Natural killer cell (primary cell): Measurements from ENCODE around the gene NPNT. TPM values are rescaled to one million over a fixed set of nuclear protein-coding genes. Genes with fewer than 3 reads are reported as not detected.

Experiments
- ATAC-seq, 3 donors: fragments of 150-1000 bp in 2 of 3; fragments of 200-7000 bp in 1 of 3; cut with Tn5 transposase; 1 replicate in 1 of 3; 2 replicates in 2 of 3; pipeline ENCODE4 v1.10.0; 2021; ENCODE audit warnings: mild to moderate bottlenecking in 2 of 3, moderate library complexity in 2 of 3
- DNase-seq, 2 donors: peaks; one replicate each; pipeline versions ENCODE4 v3.0.0 to v3.0.0-alpha.2; 2013 to 2021; ENCODE audit warnings: mixed read lengths in 1 of 2
- H3K27ac ChIP-seq: one replicate; pipeline ENCODE4 v1.5.1; 2013; ENCODE audit warnings: mild to moderate bottlenecking, low read length
- H3K27me3 ChIP-seq: one replicate; pipeline ENCODE4 v1.6.1; 2013; ENCODE audit warnings: low read length; ENCODE audit not compliant: control insufficient read depth, insufficient read depth
- H3K36me3 ChIP-seq: one replicate; pipeline ENCODE4 v1.6.1; 2013; ENCODE audit warnings: low read length; ENCODE audit not compliant: control insufficient read depth, insufficient read depth
- H3K4me1 ChIP-seq: one replicate; pipeline ENCODE4 v1.6.1; 2013; ENCODE audit warnings: low read length; ENCODE audit not compliant: control insufficient read depth, insufficient read depth
- H3K4me3 ChIP-seq: one replicate; pipeline ENCODE4 v1.5.1; 2013; ENCODE audit warnings: low read length
- H3K9me3 ChIP-seq: one replicate; pipeline ENCODE4 v1.6.1; 2013; ENCODE audit warnings: low read length; ENCODE audit not compliant: control insufficient read depth, insufficient read depth
- H3K27ac Mint-ChIP-seq, 2 donors: one replicate each; pipeline ENCODE4 v1.8.0; 2022; ENCODE audit warnings: mild to moderate bottlenecking in 2 of 2, mixed read lengths in 2 of 2, moderate library complexity in 1 of 2
- H3K27me3 Mint-ChIP-seq, 2 donors: one replicate each; pipeline ENCODE4 v1.8.0; 2022; ENCODE audit warnings: low read depth in 2 of 2, mixed read lengths in 2 of 2
- H3K36me3 Mint-ChIP-seq: one replicate; pipeline ENCODE4 v1.8.0; 2022; ENCODE audit warnings: mixed read lengths
- H3K4me1 Mint-ChIP-seq, 2 donors: one replicate each; pipeline ENCODE4 v1.8.0; 2022; ENCODE audit warnings: mixed read lengths in 2 of 2
- H3K4me3 Mint-ChIP-seq: one replicate; pipeline ENCODE4 v1.8.0; 2022; ENCODE audit warnings: mild to moderate bottlenecking, moderate library complexity, mixed read lengths
- H3K9me3 Mint-ChIP-seq, 2 donors: one replicate each; pipeline ENCODE4 v1.8.0; 2022; ENCODE audit warnings: mixed read lengths in 2 of 2
- WGBS: methylation state at CpG from one replicate; pipeline ENCODE4 v1.1.7; 2013; ENCODE audit warnings: missing lambda C conversion rate; ENCODE audit not compliant: insufficient coverage; 5-methylcytosine and 5-hydroxymethylcytosine counted together
- intact Hi-C: fragments of 100-400 bp; cut with micrococcal nuclease; formaldehyde crosslinking; loops from one replicate; pipeline ENCODE4 v1.14.2; 2022
- total RNA-seq, 4 donors: library from RNA; stranded (reverse); fragments of 120-200 nt in 1 of 4; gene quantifications; one replicate each; pipeline versions ENCODE4 v1.2.3 to v1.2.4, GENCODE V29; 2013 to 2022
- TF ChIP-seq, protein P1 (sequence below): fragments of 200-600 bp; IDR thresholded peaks from one replicate; pipeline ENCODE4 v1.8.0; 2022; ENCODE audit warnings: antibody characterized with exemption

Gene NPNT
- total RNA-seq, 3 donors from 2014 or later (not counting 1 experiment from before 2014, with no cell fraction given), result not detected

DNA sequence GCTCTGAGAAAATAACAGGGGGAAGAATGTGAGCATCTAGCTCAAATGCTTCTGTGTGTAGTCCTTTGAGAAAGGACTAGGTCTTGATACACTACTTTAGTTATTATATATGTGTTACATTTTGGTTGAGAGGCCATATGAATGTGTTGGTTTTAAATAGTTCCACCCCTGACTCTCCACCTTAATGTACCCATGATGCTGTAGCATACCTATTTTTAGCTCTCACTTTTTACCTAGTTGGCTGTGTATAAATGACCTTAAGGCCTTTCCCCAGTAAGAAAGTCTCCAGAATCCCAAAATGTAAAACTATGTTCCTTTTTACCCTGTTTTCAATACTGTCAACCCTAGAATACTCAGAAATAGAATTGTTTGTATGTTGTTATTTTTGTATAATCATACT is 20.0 kb upstream of the NPNT start:
- TF ChIP-seq, protein P1, sequence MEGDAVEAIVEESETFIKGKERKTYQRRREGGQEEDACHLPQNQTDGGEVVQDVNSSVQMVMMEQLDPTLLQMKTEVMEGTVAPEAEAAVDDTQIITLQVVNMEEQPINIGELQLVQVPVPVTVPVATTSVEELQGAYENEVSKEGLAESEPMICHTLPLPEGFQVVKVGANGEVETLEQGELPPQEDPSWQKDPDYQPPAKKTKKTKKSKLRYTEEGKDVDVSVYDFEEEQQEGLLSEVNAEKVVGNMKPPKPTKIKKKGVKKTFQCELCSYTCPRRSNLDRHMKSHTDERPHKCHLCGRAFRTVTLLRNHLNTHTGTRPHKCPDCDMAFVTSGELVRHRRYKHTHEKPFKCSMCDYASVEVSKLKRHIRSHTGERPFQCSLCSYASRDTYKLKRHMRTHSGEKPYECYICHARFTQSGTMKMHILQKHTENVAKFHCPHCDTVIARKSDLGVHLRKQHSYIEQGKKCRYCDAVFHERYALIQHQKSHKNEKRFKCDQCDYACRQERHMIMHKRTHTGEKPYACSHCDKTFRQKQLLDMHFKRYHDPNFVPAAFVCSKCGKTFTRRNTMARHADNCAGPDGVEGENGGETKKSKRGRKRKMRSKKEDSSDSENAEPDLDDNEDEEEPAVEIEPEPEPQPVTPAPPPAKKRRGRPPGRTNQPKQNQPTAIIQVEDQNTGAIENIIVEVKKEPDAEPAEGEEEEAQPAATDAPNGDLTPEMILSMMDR, result no peak

DNA sequence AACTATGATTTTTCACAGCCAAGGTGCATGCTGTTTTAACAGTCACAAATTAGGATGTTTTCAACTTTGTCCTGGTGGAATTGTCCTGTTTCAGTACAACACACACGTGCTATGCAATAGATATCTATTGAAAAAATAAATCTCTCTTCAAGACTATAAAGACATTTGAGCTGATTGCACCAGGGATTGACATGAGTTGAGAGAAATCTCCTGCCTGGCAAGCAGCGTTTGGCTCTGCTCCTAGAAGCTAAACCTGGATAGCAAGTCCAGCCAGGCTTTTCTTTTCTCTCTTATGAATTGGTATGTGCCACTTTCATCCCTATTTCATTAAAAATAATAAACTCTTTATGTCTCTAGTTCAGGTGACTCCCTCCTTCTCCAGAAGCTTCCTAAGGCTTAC is 16.6 kb upstream of the NPNT start:
- H3K36me3 Mint-ChIP-seq, result no peaks in the 10 kb centered on the region
- TF ChIP-seq, protein P1, result no peak
- H3K36me3 ChIP-seq, result no peaks in the 10 kb centered on the region
- H3K4me3 Mint-ChIP-seq, result no peak overlapping the region
- ATAC-seq (no peak), DNase-seq (no peak)
- intact Hi-C loops, result no loop called here
- H3K27ac Mint-ChIP-seq, result no peak overlapping the region
- H3K4me1 Mint-ChIP-seq, result no peaks in the 10 kb centered on the region
- no peak overlapping the region for H3K4me3 ChIP-seq
- no peaks in the 10 kb centered on the region for H3K27me3 ChIP-seq
- no peaks in the 10 kb centered on the region for H3K27me3 Mint-ChIP-seq
- no peak overlapping the region for H3K27ac ChIP-seq
- peaks cover 5% of the 10 kb centered on the region for H3K9me3 ChIP-seq
- 67% methylated on average over 1 of the region's 2 CpGs for WGBS
- H3K4me1 ChIP-seq, result no peaks in the 10 kb centered on the region
- peaks cover 2 to 3% of the 10 kb centered on the region in 2 donors for H3K9me3 Mint-ChIP-seq

More for the DNA sequence above, 20.0 kb upstream of the NPNT start:
- Histone ChIP-seq H3K27me3 (no peaks in the 10 kb centered on the region), H3K4me3 (no peak overlapping the region), H3K36me3 (no peaks in the 10 kb centered on the region), H3K9me3 (peaks cover 3% of the 10 kb centered on the region), H3K4me1 (no peaks in the 10 kb centered on the region), H3K27ac (no peak overlapping the region)
- Mint-ChIP-seq H3K4me1 (no peaks in the 10 kb centered on the region), H3K27me3 (no peaks in the 10 kb centered on the region), H3K27ac (no peak overlapping the region), H3K9me3 (no peaks in the 10 kb centered on the region), H3K4me3 (no peak overlapping the region), H3K36me3 (no peaks in the 10 kb centered on the region)
- intact Hi-C loops, result no loop called here
- DNase-seq (no peak), ATAC-seq (no peak)

GRCh38 chr4:105887508-105887907 is 7.8 kb upstream of the NPNT start:
- Mint-ChIP-seq H3K27ac (no peak overlapping the region), H3K9me3 (peaks cover 7 to 11% of the 10 kb centered on the region in 2 donors), H3K27me3 (peaks cover 0 to 3% of the 10 kb centered on the region in 2 donors), H3K4me3 (no peak overlapping the region), H3K4me1 (no peaks in the 10 kb centered on the region), H3K36me3 (no peaks in the 10 kb centered on the region)
- ATAC-seq (no peak), DNase-seq (no peak)
- H3K27ac ChIP-seq, result no peak overlapping the region
- H3K9me3 ChIP-seq, result no peaks in the 10 kb centered on the region
- TF ChIP-seq, protein P1, result no peak
- intact Hi-C loops, result no loop called here
- H3K4me1 ChIP-seq, result no peaks in the 10 kb centered on the region
- WGBS, result 84% methylated on average over 2 of the region's 2 CpGs
- no peaks in the 10 kb centered on the region for H3K36me3 ChIP-seq
- no peaks in the 10 kb centered on the region for H3K27me3 ChIP-seq
- H3K4me3 ChIP-seq, result no peak overlapping the region
